Stimulated activated CD4-positive, alpha-beta T cell treated with anti-CD3 and anti-CD28 coated beads, Interleukin-1b, Interleukin-23, amount 100 ng/mL, for 4 hours (primary cell): ENCODE measurements around the gene B4GALNT3.

ENCODE experiments used
- DNase-seq, 2 donors: peaks; one replicate each; pipeline ENCODE4 v3.0.0-alpha.2; 2020; ENCODE audit warnings: low read depth in 2 of 2

The B4GALNT3 gene

GRCh38 chr12:467591-467990 is 7.9 kb downstream of the B4GALNT3 start:
- no peak for DNase-seq

- DNase-seq, result no peak
Measured at GRCh38 chr12:468671-469389, 9.1 kb downstream of the B4GALNT3 start.

- DNase-seq, result no peak
Measured at GRCh38 chr12:470133-470532, 10.4 kb downstream of the B4GALNT3 start.

GRCh38 chr12:473198-473597 is 13.5 kb downstream of the B4GALNT3 start:
- DNase-seq, result no peak

- DNase-seq, result no peak
Measured at GRCh38 chr12:473863-474577, 14.3 kb downstream of the B4GALNT3 start.

- DNase-seq, result no peak
Measured at GRCh38 chr12:475286-475685, 15.5 kb downstream of the B4GALNT3 start.

GRCh38 chr12:479161-479560 is 19.4 kb downstream of the B4GALNT3 start:
- no peak for DNase-seq

- no peak for DNase-seq
Measured at GRCh38 chr12:480831-481816, 21.4 kb downstream of the B4GALNT3 start.

- DNase-seq, result no peak
Measured at GRCh38 chr12:482061-482460, 22.3 kb downstream of the B4GALNT3 start.

- DNase-seq, result no peak
Measured at GRCh38 chr12:484096-484495, 24.4 kb downstream of the B4GALNT3 start.

- no peak for DNase-seq
Measured at GRCh38 chr12:490260-490659, 30.5 kb downstream of the B4GALNT3 start.

- no peak for DNase-seq
Measured at GRCh38 chr12:495466-495865, 35.7 kb downstream of the B4GALNT3 start.

- DNase-seq, result no peak
Measured at GRCh38 chr12:496736-497135, 37.0 kb downstream of the B4GALNT3 start.

- DNase-seq, result no peak
Measured at GRCh38 chr12:497501-498160, 37.9 kb downstream of the B4GALNT3 start.

GRCh38 chr12:499837-500458 is 40.2 kb downstream of the B4GALNT3 start:
- no peak for DNase-seq

GRCh38 chr12:501722-502447 is 42.1 kb downstream of the B4GALNT3 start:
- no peak for DNase-seq

GRCh38 chr12:503111-503761 is 43.5 kb downstream of the B4GALNT3 start:
- DNase-seq, result no peak

- DNase-seq, result no peak
Measured at GRCh38 chr12:505221-505620, 45.5 kb downstream of the B4GALNT3 start.

GRCh38 chr12:507391-507796 is 47.7 kb downstream of the B4GALNT3 start:
- DNase-seq, result no peak

GRCh38 chr12:508145-508544 is 48.4 kb downstream of the B4GALNT3 start:
- DNase-seq, result no peak
